CD4-positive, alpha-beta T cell treated with Interleukin-12 subunit alpha and Interleukin-12 subunit beta, for 1 hour (primary cell): Measurements from ENCODE around the gene RBP3.

ENCODE experiments used
- DNase-seq: peaks from one replicate; pipeline ENCODE4 v3.0.0-alpha.2; 2020

RBP3 gene

DNA sequence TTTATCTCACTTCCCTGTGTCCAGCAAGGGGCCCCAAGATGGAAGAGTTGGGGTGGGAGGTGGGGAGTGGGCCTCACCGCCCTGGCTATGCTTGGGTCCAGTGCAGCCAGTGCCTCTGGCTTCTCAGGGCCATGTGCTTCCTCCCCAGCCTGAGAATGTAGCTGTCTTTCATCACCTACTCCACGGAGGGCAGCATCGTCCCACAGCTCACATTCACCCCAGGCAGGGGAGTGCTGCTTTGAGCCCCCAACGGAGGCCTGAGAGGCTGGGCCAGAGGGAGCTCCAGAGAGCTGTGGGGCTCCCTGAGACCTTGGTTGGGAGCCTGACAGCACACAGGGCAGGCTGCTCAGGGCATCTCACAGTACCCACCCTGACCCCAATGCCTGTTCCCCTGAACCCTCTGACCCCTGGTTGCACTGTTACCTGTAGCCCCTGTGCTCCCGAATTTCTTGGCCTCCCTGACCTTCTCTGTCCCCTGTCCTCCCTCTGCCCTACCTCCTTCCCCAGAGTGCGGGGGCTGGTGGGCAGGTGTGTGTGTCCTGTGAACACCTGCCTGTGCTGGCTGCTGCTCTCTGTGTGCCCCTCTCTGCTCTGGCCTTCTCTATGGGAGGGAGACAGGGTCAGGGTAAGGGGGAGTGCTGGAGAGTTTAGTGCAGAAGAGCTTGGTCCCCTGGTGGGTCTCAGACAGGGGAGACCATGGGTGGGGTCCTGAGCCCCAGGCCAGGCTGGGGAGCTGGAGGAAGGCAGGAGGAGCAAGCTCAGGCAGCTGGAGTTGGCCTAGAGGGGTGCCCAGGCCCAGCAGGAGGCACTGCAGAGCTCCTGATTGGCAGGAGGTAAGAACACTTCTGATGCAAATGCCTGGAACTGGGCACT, 55.5 kb downstream of the RBP3 start:
- no peak for DNase-seq

DNA sequence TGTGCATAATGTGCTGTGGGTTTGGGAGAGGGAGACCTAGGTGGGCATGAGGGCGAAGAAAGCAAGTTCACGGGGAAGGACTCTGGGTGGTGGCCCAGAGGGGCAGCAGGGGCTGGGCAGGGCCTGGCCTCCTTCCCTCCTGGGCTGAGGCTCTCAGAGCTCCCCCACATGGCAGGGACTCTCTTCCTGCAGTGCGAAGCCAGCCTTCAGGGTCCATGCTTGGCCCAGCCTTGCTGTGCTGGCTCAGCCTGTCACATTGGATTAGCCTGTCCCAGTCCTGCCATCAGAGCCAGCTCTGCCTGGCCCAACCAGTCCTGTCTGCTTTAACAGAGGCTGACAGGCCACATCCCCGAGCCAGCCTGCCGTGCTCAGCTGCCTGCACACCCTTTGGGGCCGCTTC, 56.3 kb downstream of the RBP3 start:
- DNase-seq = no peak

GRCh38 chr10:47404937-47405336, 56.8 kb downstream of the RBP3 start:
- no peak for DNase-seq

DNA sequence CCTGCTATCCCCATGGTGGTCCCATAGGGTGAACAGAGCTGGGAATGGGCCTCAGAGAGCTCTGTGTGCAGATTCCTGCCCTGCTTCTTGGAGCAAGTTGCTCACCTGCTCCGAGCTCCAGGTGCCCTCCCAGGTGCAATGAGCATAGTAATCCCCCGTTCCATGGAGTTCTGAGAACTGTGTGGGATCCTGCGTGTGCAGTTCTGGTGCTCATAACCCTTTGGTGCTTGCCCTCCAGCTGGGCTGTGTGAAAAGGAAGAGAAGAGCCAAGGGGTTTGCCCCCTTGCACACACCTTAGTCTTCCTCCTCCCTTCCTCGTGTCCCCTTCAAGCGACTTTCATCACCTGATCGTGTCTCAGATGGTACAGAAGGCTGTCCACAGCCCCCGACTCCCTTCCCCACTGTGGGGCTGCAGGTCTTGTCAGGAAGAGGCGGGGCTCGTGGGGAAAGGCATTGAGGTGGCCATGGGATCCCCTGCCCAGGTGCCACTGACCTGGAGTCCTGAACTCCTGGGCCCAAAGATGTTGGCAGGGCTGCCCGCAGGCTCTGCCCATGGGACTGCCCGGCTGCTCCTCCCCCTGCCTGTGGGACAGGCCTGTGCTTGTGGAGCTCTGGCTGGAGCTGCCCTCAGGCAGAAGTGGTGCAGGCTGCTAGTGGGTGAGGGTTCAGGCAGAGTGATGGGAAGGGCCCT, 57.8 kb downstream of the RBP3 start:
- no peak for DNase-seq

- no peak for DNase-seq
These were observed 58.3 kb downstream of the RBP3 start for GRCh38 chr10:47406548-47406869.

- DNase-seq = no peak
These were observed 58.9 kb downstream of the RBP3 start for GRCh38 chr10:47406870-47407691.
